ENCODE data around the gene ATXN7L1. TPM values are rescaled to one million over a fixed set of nuclear protein-coding genes. Genes with fewer than 3 reads are reported as not detected.
"Not testable (repeated sequence)": the region's sequence is repeated elsewhere in the genome, so short reads cannot be mapped to it uniquely, and the experiment has no call there.

The ATXN7L1 gene
- total RNA-seq, 2 experiments from 2014 or later = 15.2 to 17.0 TPM

DNA sequence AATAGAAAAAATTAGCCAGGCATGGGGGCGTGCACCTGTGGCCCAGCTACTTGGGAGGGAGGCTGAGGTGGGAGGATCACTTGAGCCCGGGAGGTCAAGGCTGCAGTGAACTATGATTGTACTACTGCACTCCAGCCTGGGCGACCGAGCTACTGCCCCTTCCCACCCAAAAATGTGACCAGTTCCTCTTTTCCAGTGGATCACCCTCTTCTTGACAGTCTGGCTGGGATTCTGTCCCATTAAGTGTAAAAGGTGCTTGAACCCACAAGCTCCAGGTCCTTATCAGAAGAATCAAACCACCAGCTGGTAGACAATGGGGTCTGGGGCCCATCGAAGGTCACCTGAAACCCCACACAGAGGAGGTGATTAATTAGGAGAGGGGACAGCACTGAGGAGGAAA lies 14.1 kb downstream of the ATXN7L1 start:
- Mint-ChIP-seq H3K9me3 (no peaks in the 10 kb centered on the region), H3K36me3 (no peaks in the 10 kb centered on the region), H3K27ac (no peak overlapping the region), H3K4me1 (peaks cover 10% of the 10 kb centered on the region), H3K4me3 (no peak overlapping the region), H3K27me3 (peaks cover 4% of the 10 kb centered on the region)
- DNase-seq (no peak), ATAC-seq (ENCODE audit: low read depth) (no peak)
- POLR2A ChIA-PET = no interaction called here

DNA sequence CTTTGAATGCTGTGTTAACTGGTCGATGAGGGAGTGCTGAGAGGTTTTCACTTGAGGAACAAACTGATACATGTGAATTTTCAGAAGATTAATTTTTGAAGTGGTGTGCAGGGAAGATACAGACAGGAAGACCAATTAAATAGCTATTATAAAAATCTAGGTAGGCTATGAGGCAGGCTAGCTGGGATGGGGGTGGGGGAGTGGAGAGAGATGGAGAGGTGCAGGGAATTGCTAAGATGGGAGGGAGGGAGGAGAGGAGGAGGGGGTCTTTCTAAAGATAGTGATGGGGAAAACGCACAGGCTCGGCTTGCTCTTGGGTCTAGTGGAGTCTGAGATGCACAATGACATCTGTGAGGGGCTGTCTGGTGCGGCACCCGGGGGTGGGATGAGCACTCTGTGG lies 15.2 kb downstream of the ATXN7L1 start:
- Mint-ChIP-seq H3K27ac (no peak overlapping the region), H3K4me3 (no peak overlapping the region), H3K9me3 (no peaks in the 10 kb centered on the region), H3K4me1 (peaks cover 15% of the 10 kb centered on the region), H3K27me3 (peaks cover 4% of the 10 kb centered on the region), H3K36me3 (no peaks in the 10 kb centered on the region)
- ATAC-seq (ENCODE audit: low read depth) = no peak
- POLR2A ChIA-PET = interaction anchor here (0.7 kb wide), 1 partner anchor 162 kb away, joined by 3 read pairs; no protein-coding TSS in a partner anchor
- DNase-seq = no peak

DNA sequence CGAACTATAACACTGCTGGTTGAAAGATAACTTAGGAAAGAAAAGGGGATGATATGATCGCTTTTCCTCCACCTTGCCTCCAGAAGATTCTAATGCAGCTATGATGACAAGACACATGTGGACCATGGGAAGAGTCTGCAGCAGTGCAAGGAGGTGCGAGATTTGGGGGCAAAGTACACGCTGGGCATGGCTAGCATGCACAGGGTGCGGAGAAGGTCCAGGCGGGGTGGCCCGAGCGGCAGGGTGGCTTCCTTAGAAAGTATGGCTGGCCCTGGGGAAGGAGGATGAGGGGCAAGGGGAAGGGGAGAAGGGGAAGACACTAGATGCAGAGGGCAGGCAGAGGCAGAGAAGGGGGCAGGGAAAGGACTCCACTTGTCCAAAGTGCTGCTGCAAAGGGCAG lies 15.6 kb downstream of the ATXN7L1 start:
- peaks cover 15% of the 10 kb centered on the region for H3K4me1 Mint-ChIP-seq
- H3K27ac Mint-ChIP-seq = no peak overlapping the region
- no peaks in the 10 kb centered on the region for H3K9me3 Mint-ChIP-seq
- ATAC-seq (ENCODE audit: low read depth) (no peak), DNase-seq (no peak)
- H3K27me3 Mint-ChIP-seq = peaks cover 4% of the 10 kb centered on the region
- no peaks in the 10 kb centered on the region for H3K36me3 Mint-ChIP-seq
- POLR2A ChIA-PET = interaction anchor here (0.7 kb wide), 1 partner anchor 161 kb away, joined by 3 read pairs; no protein-coding TSS in a partner anchor
- no peak overlapping the region for H3K4me3 Mint-ChIP-seq

DNA sequence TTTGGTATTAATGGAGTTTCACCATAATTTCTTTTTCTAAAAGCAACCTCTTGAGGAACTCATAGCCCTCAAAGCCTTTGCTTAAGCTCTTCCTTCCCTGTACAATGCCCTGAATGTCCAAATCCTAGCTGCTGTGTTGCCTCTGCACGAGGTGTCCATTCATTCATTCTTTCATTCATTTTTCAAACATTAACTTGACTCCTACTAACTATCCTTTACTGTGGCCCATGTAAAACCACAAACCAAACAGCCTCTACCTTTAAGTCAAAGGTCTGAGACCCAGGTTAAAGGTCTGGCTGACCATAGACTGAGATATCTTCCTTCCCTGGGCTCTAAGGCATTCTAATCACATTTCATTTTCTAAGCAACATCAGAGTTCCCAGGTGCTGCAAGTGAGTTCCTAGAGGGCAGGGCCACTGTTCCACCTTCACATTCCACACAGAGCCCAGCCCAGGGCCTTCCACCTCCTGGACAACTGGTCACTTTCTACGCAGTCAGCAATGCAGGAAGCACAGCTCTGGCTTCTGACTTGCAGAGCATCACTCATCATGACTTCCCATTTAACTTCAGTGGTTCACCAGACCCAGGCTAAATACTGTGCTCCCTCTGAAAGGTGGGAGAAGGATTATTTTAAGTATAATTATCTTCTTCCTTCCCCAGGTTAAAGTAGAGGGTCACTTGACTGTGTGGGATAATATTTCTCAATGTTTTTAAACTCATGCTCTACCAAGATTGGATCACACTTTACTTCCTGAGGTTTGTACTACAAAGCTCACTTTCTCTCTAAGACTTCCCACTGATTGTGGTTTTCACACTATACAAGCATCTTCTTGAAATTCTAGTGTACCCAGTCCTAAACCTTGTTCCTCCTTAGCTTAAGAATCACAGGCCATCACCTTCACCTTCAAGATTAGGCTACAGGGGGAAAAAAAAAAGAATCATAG lies 19.1 kb downstream of the ATXN7L1 start:
- no peaks in the 10 kb centered on the region for H3K9me3 Mint-ChIP-seq
- H3K27ac Mint-ChIP-seq = peak overlapping the region; percentile 13
- H3K36me3 Mint-ChIP-seq = no peaks in the 10 kb centered on the region
- H3K4me3 Mint-ChIP-seq = peak overlapping the region; percentile 20
- no peak for DNase-seq
- H3K4me1 Mint-ChIP-seq = peaks cover 18% of the 10 kb centered on the region
- H3K27me3 Mint-ChIP-seq = peaks cover 4% of the 10 kb centered on the region
- ATAC-seq (ENCODE audit: low read depth) = peak; percentile 72
- POLR2A ChIA-PET = interaction anchor here (0.6 kb wide), 1 partner anchor 31 kb away, joined by 3 read pairs; no protein-coding TSS in a partner anchor

DNA sequence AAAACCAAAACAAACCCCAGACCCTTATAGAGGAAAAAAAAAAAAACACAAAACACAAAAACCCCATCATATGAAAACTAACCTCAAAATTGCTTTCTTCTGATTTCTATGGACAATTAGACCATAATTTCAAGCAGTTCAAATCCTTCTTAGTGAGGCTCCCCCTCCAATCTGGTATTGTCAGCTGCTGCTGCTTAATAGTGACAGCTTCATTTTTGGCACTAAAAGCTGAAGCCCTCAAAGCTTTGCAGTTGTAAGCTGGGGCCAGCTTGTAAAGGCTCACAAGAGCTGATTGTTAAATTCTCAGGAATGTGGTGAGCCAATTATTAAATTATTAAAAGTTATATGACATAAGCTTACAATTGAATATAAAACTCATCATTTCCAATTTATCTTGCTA lies 21.9 kb downstream of the ATXN7L1 start:
- Mint-ChIP-seq H3K9me3 (no peaks in the 10 kb centered on the region), H3K4me3 (no peak overlapping the region), H3K36me3 (peaks cover 2% of the 10 kb centered on the region), H3K27ac (no peak overlapping the region), H3K4me1 (peaks cover 39% of the 10 kb centered on the region), H3K27me3 (no peaks in the 10 kb centered on the region)
- no peak for DNase-seq
- POLR2A ChIA-PET = interaction anchor here (0.7 kb wide), 1 partner anchor 200 kb away, joined by 3 read pairs; no protein-coding TSS in a partner anchor
- ATAC-seq (ENCODE audit: low read depth) = no peak

DNA sequence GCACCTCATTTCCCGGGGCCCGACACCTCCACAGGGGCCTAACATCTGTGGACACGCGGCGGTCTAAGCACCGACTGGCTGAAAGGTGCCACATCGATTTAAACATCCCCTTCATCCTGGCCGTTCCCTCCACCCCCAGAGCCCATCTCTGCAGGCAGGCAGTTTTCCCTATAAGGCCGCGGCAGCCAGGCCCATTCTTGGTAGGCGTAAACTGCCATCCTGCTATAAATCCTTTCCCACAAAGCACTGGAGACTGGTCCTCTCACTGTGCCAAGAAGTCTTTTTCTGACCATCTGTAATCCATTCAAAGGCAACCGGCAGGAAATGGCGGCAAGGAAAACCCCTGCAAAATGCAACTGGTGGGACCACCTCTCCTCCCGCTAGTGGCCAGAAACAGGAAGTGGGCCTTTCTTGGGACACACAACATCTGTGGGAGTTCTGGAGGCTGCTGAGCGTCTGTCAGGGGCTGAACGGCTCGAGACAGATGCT lies 22.4 kb downstream of the ATXN7L1 start:
- ATAC-seq (ENCODE audit: low read depth) = no peak
- Mint-ChIP-seq H3K27ac (no peak overlapping the region), H3K4me3 (no peak overlapping the region), H3K27me3 (no peaks in the 10 kb centered on the region), H3K4me1 (peaks cover 44% of the 10 kb centered on the region), H3K9me3 (no peaks in the 10 kb centered on the region), H3K36me3 (peaks cover 2% of the 10 kb centered on the region)
- POLR2A ChIA-PET = interaction anchor here (0.7 kb wide), 1 partner anchor 199 kb away, joined by 3 read pairs; no protein-coding TSS in a partner anchor
- no peak for DNase-seq

DNA sequence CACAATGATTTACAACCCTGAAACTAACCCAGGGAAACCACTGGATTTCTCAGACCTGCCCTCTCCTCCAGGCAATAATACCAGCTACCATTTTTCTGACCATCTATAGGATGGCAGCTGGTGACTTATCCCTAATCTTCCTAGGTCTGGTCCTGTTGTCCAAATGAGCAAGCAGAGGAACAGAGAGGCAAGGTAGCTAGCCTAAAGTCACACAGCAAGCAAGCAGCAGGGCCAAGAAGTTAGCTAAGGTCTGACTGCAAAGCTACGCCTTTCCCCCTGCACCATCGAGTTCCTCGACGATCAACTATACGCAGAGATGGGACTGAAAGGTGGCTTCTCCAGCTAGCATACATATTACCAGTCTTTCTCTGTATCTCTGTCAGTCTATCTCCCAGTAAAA lies 25.3 kb downstream of the ATXN7L1 start:
- Mint-ChIP-seq H3K4me1 (peaks cover 34% of the 10 kb centered on the region), H3K9me3 (no peaks in the 10 kb centered on the region), H3K36me3 (peaks cover 2% of the 10 kb centered on the region), H3K27me3 (peaks cover 4% of the 10 kb centered on the region), H3K27ac (no peak overlapping the region), H3K4me3 (no peak overlapping the region)
- POLR2A ChIA-PET = no interaction called here
- DNase-seq (no peak), ATAC-seq (ENCODE audit: low read depth) (no peak)

DNA sequence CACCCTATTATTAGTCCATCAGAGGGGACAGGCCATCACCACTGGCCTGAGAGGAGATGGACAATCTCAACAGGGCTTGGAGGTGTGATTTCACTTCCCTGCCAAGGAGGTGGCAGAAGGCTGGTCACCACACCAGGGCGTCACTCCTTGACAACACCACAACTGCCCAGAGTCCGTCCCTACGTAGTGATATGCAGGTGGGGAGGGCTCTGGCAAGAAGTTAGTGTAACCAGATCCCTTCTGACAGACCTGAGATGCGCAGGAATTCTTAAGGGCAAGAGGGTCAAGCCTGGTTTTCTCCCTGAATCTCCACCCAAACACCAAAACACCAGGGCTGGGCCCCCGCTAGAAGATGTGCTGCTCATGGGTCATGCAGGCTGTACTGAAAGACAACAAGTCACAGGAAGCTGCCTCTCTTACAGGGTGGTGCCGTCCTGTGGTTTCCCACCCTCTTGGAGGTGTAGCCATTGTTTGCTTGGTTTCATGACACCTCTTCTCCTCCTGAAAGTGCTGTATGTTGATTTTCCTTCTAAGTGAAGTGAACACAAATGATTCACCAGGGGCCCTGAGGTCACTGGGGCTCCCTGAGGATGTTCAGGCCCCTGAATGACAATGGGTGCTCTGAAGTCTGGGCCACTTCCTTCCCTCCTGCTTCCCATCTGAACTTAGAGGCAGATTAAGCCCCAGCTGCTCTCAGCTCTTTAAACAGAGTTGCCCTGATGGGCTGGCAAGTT lies 27.1 kb downstream of the ATXN7L1 start:
- peaks cover 4% of the 10 kb centered on the region for H3K27me3 Mint-ChIP-seq
- peak; percentile 95 for ATAC-seq (ENCODE audit: low read depth)
- DNase-seq = peak; percentile 53
- H3K4me3 Mint-ChIP-seq = peak overlapping the region; percentile 28
- H3K4me1 Mint-ChIP-seq = peaks cover 32% of the 10 kb centered on the region
- POLR2A ChIA-PET = interaction anchor here (1.3 kb wide), 1 partner anchor 9 kb away, joined by 3 read pairs; no protein-coding TSS in a partner anchor
- H3K36me3 Mint-ChIP-seq = peaks cover 3% of the 10 kb centered on the region
- peaks cover 3% of the 10 kb centered on the region for H3K9me3 Mint-ChIP-seq
- peak overlapping the region; percentile 68 for H3K27ac Mint-ChIP-seq

DNA sequence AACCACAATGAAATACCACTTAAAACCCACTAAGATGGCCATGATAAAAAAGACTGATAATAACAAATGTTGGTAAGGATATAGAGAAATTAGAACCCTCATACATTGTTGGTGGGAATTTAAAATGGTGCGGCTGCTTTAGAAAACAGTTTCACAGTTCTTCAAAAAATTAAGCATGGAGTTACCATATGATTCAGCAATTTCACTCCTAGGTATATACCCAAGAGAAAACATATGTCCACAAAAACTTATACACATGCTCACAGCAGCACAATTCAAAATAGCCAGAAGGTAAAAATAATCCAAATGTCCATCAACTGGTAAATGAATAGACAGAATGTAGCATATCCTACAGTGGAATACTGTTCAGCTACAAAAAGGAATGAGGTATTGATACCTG lies 30.0 kb downstream of the ATXN7L1 start:
- Mint-ChIP-seq H3K27ac (no peak overlapping the region), H3K4me1 (peaks cover 27% of the 10 kb centered on the region), H3K36me3 (peaks cover 1% of the 10 kb centered on the region), H3K27me3 (peaks cover 4% of the 10 kb centered on the region), H3K9me3 (peaks cover 7% of the 10 kb centered on the region), H3K4me3 (no peak overlapping the region)
- no peak for ATAC-seq (ENCODE audit: low read depth)
- no peak for DNase-seq
- POLR2A ChIA-PET = interaction anchor here (0.6 kb wide), 1 partner anchor 881 kb away, joined by 4 read pairs; no protein-coding TSS in a partner anchor

DNA sequence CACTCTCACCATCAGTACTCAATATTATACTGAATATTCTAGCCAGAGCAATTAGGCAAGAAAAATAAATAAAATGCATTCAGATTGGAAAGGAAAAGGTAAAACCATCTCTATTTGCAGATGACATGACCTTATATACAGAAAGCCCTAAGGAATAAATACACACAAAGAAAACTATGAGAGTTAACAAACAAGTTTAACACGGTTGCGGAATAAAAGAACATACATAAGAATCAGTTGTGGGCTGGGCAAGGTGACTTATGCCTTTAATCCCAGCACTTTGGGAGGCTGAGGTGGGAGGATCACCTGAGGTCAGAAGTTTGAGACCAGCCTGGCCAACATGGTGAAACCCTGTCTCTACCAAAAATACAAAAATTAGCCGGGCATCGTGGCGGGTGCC lies 31.7 kb downstream of the ATXN7L1 start:
- ATAC-seq (ENCODE audit: low read depth); H3K4me3 Mint-ChIP-seq; POLR2A ChIA-PET; H3K36me3 Mint-ChIP-seq; H3K27ac Mint-ChIP-seq; H3K9me3 Mint-ChIP-seq; H3K27me3 Mint-ChIP-seq; DNase-seq: not testable (repeated sequence)
- H3K4me1 Mint-ChIP-seq = peaks cover 12% of the 10 kb centered on the region

DNA sequence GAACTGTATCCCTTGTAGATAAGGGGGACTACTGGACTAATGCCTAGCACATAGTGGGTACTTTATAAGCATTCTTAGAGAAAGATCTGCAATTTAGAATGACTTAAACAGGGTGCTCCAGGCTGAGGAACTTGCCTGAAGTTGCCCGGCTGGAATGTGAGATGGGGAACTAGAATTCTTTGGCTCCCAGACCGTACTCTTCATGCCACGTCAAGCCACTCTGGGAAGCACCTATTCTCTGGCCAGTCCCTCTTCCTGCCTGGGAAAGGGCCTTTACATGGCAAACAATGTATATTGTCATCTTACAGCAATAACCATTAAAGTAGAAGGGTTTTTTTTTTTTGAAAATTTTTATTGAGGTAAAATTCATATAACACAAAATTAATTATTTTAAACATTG lies 34.5 kb downstream of the ATXN7L1 start:
- no peaks in the 10 kb centered on the region for H3K27me3 Mint-ChIP-seq
- POLR2A ChIA-PET = no interaction called here
- ATAC-seq (ENCODE audit: low read depth) = no peak
- H3K27ac Mint-ChIP-seq = no peak overlapping the region
- no peaks in the 10 kb centered on the region for H3K4me1 Mint-ChIP-seq
- no peak for DNase-seq
- peaks cover 7% of the 10 kb centered on the region for H3K9me3 Mint-ChIP-seq
- H3K4me3 Mint-ChIP-seq = no peak overlapping the region
- peaks cover 1% of the 10 kb centered on the region for H3K36me3 Mint-ChIP-seq

DNA sequence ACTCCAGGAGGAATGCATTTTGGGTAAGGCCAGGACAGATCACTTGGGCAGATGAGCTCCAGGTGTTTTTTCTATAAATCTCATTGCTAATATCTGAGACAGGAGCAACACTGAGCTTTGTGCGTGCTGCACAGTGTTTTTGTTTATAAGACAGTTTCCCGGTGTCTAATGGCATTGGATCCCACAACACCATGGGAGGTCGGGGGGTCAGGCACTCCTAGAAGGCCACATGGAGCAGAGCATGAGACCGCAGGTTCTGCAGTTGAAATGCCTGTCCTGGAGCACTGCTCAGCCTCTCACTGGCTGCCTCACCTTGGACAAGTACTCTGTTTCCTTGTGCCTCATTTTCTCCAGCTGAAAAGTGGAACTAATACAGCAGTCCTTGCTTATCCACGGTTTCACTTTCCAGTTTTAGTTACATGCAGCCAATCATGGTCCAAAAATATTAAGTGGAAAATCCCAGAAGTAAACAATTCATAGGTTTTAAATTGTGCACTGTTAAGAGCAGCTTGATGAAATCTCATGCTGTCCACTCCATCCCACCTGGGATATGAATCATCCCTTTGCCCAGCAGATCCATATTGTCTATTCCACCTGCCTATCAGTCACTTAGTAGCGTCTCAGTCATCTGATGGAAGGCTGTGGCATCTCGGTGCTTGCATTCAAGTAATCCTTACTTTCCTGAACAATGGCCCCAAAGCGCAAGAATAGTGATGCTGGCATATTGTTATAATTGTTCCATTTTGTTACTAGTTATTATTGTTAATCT lies 35.2 kb downstream of the ATXN7L1 start:
- peaks cover 1% of the 10 kb centered on the region for H3K36me3 Mint-ChIP-seq
- no peak overlapping the region for H3K4me3 Mint-ChIP-seq
- ATAC-seq (ENCODE audit: low read depth) (no peak), DNase-seq (no peak)
- H3K27ac Mint-ChIP-seq = no peak overlapping the region
- POLR2A ChIA-PET = interaction anchor here (0.6 to 1.1 kb wide), 2 partner anchors 8 to 23 kb away, joined by 3 to 5 read pairs; no protein-coding TSS in a partner anchor
- H3K27me3 Mint-ChIP-seq = no peaks in the 10 kb centered on the region
- H3K9me3 Mint-ChIP-seq = peaks cover 7% of the 10 kb centered on the region
- no peaks in the 10 kb centered on the region for H3K4me1 Mint-ChIP-seq

DNA sequence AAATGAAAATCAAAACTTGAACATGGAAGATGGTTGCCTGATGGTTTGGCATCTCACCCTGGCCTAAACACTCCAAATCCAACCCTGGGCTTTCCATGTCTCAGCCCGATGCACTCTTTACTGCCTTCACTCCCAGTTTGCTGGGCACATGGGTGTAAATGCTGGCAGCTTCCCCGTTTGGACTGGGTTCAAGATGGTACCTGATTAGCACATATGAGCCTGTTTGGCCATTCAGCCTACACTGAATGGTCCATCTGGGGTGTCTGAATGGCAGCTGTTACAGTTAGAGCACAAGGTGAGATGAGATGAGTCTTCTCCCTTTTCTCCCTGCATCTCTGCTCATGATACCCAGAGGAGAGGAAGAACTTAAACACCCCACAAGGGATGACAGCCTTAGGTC lies 37.1 kb downstream of the ATXN7L1 start:
- POLR2A ChIA-PET = no interaction called here
- Mint-ChIP-seq H3K27me3 (no peaks in the 10 kb centered on the region), H3K36me3 (no peaks in the 10 kb centered on the region), H3K4me1 (no peaks in the 10 kb centered on the region), H3K27ac (no peak overlapping the region), H3K4me3 (no peak overlapping the region), H3K9me3 (peaks cover 6% of the 10 kb centered on the region)
- ATAC-seq (ENCODE audit: low read depth) (no peak), DNase-seq (no peak)
